NCI-H2196 treated with DMSO at 0.1 percent for 48 hours (cell line): ENCODE data around the gene OR11H7.
"Not testable (repeated sequence)": the region's sequence is repeated elsewhere in the genome, so short reads cannot be mapped to it uniquely, and the experiment has no call there.

ENCODE experiments used
- DNase-seq: peaks from one replicate; lab custom pipeline; 2025; ENCODE audit not compliant: unreplicated experiment; lab: John Stamatoyannopoulos, UW

Gene OR11H7

GRCh38 chr14:20277409-20277808 lies 48.6 kb downstream of the OR11H7 start:
- DNase-seq = no peak

GRCh38 chr14:20278414-20278813 lies 49.6 kb downstream of the OR11H7 start:
- no peak for DNase-seq

GRCh38 chr14:20280265-20280664 lies 51.5 kb downstream of the OR11H7 start:
- DNase-seq = not testable (repeated sequence)
